Pancreas (tissue), 10 donors: Measurements from ENCODE around the gene TBRG1. TPM values are rescaled to one million over a fixed set of nuclear protein-coding genes. Genes with fewer than 3 reads are reported as not detected.

Experiments used
- ATAC-seq, 4 donors: fragments of 200-7000 bp; cut with Tn5 transposase; one replicate each; pipeline versions ENCODE4 v1.8.0 to v1.9.1; 2020; ENCODE audit warnings: mild to moderate bottlenecking in 4 of 4, moderate library complexity in 4 of 4
- DNase-seq, 6 donors: peaks; one replicate each; pipeline ENCODE4 v3.0.0-alpha.2; 2020
- FAIRE-seq: peaks from 2 replicates; lab custom pipeline; 2012; peaks lifted over from hg19 to GRCh38; lab: Jason Lieb, UNC
- H3K27ac ChIP-seq, 4 donors: fragments of 200-600 bp; sonication (generic); 1 replicate in 3 of 4; 2 replicates in 1 of 4; pipeline versions ENCODE4 v1.5.0 to v1.8.0; 2020
- H3K27me3 ChIP-seq, 4 donors: fragments of 200-600 bp; one replicate each; pipeline ENCODE4 v1.8.0; 2021
- H3K36me3 ChIP-seq, 3 donors: fragments of 200-600 bp; sonication (generic) in 1 of 3; one replicate each; pipeline versions ENCODE4 v1.5.0 to v1.8.0; 2020 to 2021
- H3K4me1 ChIP-seq, 3 donors: fragments of 200-600 bp; one replicate each; pipeline ENCODE4 v1.8.0; 2021
- H3K4me3 ChIP-seq, 4 donors: fragments of 200-600 bp; sonication (generic) in 2 of 4; one replicate each; pipeline versions ENCODE4 v1.5.0 to v1.8.0; 2020 to 2021
- H3K9me3 ChIP-seq, 4 donors: fragments of 200-600 bp; one replicate each; pipeline ENCODE4 v1.8.0; 2021
- WGBS, 2 donors: extraction: QIAGEN DNeasy Blood & Tissue Kit; methylation state at CpG; one replicate each; pipeline ENCODE4 v1.1.7; 2013; 5-methylcytosine and 5-hydroxymethylcytosine counted together
- intact Hi-C, 3 donors: fragments of 100-400 bp; cut with DNase I; formaldehyde crosslinking; loops; one replicate each; pipeline versions ENCODE4 v1.11.1 to v1.14.2; 2022
- polyA plus RNA-seq, 2 donors: library from polyadenylated mRNA; stranded (reverse); fragments of 200-250 nt; gene quantifications; one replicate each; pipeline ENCODE4 v1.2.3, GENCODE V29; 2013
- total RNA-seq, 6 donors: library from RNA; stranded (reverse); fragmentation: NEBNext Ultra II Directional in 4 of 6; extraction: Animal tissue kit (Norgen Biotek cat#: 25700) in 4 of 6; gene quantifications; one replicate each; pipeline versions ENCODE4 v1.2.1 to v1.2.4, GENCODE V29; 2021 to 2023
- TF ChIP-seq, protein P1 (sequence below), 4 donors: fragments of 200-600 bp; sonication (generic) in 3 of 4; IDR thresholded peaks; one replicate each; pipeline versions ENCODE4 v1.5.0 to v1.8.0; 2021; ENCODE audit warnings: antibody characterized with exemption in 4 of 4
- donor health status: healthy with polysubstance abuse.
- donor health status: DM: no; HTN: no; CAD: no; lungs with moderate emphysema.
- donor health status: DM: no; HTN: no; CAD: no.
- donor health status: control.
- donor health status: control.
- donor health status: Bipolar disorder and iron deficiency.
- donor health status: DM: yes; HTN: yes; CAD: no.
- donor health status: DM: no; HTN: no; CAD: no.
- donor health status: DM: no; HTN: no; CAD: no.
- donor health status: DM: yes; HTN: yes; CAD: no.

Gene TBRG1
- total and polyA plus RNA-seq, 8 donors, result 12.9 to 49.2 (median 15.8) TPM

DNA sequence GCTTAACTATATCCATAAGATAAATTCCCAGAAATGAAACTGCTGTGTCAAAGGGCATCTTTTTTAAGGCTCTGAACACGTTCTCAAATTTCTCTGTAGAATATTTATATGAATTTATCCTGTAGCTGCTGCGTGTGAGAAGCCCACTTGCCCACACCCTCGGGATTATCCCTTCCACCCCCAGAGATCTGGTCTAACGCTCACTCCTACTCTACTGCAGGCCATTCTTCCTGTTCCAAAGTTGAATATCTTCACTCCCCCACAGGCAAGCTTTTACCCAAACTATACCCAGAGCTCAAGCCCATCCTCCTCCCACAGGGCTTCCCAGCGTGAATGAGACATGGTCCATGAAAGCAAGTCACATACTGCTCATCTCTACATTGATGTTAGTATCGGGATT, 25.9 kb downstream of the TBRG1 start:
- 70 to 86% methylated on average over 6 of the region's 6 CpGs for WGBS, 2 donors

DNA sequence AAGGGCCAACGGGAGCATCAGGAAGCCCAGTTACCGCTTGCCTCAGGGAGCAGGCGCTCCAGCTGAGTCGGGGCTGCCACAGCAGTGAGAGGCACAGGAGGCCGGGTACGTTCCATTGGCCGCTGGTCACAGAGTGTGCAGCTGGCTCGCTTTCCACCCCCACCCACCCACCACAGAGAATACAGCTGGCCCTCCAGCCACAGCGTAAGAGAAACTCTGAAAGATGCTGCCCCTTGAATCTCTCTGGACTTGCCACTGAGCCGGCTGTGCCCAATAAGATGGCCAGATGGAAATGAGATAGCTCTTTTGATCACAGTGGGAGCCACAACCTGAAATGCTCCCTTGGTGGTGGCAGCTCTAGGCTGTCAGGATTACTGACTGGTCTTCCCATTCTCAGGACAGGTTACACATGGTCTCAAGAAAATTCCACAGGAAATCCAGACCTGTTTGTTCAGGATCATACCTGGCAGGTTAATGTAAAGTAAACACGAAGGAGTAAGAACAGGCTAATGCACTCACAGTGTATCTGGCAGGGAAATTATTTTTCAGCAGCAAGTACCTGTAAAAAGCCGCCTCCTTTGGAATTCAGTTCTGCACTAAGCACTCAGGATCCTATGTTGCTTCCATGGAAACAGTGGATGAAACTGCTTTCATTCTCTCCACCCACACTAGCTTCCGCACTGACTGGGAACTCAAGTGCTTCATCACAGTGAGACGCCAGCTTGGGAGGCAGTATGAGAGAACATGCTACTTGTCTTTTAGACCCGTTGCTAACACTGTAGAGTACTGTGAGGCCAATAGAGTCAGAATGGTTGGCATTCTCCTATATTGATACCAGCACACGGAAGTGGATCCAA, 34.3 kb downstream of the TBRG1 start:
- no peak for FAIRE-seq
- intact Hi-C loops, result no loop called here
- no peaks in the 10 kb centered on the region for H3K27me3 ChIP-seq
- no peaks in the 10 kb centered on the region for H3K9me3 ChIP-seq
- TF ChIP-seq, protein P1, sequence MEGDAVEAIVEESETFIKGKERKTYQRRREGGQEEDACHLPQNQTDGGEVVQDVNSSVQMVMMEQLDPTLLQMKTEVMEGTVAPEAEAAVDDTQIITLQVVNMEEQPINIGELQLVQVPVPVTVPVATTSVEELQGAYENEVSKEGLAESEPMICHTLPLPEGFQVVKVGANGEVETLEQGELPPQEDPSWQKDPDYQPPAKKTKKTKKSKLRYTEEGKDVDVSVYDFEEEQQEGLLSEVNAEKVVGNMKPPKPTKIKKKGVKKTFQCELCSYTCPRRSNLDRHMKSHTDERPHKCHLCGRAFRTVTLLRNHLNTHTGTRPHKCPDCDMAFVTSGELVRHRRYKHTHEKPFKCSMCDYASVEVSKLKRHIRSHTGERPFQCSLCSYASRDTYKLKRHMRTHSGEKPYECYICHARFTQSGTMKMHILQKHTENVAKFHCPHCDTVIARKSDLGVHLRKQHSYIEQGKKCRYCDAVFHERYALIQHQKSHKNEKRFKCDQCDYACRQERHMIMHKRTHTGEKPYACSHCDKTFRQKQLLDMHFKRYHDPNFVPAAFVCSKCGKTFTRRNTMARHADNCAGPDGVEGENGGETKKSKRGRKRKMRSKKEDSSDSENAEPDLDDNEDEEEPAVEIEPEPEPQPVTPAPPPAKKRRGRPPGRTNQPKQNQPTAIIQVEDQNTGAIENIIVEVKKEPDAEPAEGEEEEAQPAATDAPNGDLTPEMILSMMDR (IDR thresholded peaks at IDR 0.05), result no peak
- ATAC-seq, result peak in 1 of 4 donors; percentile 37
- no peaks in the 10 kb centered on the region for H3K4me1 ChIP-seq
- 76 to 80% methylated on average over 16 of the region's 16 CpGs for WGBS, 2 donors
- H3K27ac ChIP-seq, result no peak overlapping the region
- no peaks in the 10 kb centered on the region for H3K36me3 ChIP-seq
- H3K4me3 ChIP-seq, result no peak overlapping the region
- no peak for DNase-seq

More for the DNA sequence above, 25.9 kb downstream of the TBRG1 start:
- ATAC-seq (no peak), FAIRE-seq (no peak), DNase-seq (no peak)
- H3K4me3 ChIP-seq, result no peak overlapping the region
- H3K27ac ChIP-seq, result no peak overlapping the region
- H3K4me1 ChIP-seq, result no peaks in the 10 kb centered on the region
- TF ChIP-seq, protein P1 (IDR thresholded peaks at IDR 0.05), result no peak
- H3K27me3 ChIP-seq, result no peaks in the 10 kb centered on the region
- peaks cover 0 to 4% (median 0%) of the 10 kb centered on the region in 3 donors for H3K36me3 ChIP-seq
- H3K9me3 ChIP-seq, result no peaks in the 10 kb centered on the region
- intact Hi-C loops, result no loop called here

DNA sequence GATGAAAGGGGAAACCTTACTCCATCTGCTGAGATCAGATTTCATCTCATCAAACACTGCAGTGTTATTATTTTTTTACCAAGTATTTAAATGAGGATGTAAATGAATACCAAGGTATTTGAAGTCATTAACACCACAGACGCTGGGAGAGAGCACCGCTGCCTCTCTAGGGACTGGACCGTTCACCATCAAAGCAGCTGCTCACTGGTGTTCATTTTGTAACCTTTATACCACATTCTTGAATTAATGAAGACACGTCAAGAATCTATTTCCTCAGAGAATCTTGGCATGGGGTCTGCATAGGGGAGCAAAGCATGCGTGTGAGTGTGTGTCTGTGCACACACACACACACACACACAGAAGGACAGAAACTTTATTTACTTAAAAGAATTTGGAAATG, 35.2 kb downstream of the TBRG1 start:
- WGBS, 2 donors, result 91 to 95% methylated on average over 5 of the region's 5 CpGs
- no peaks in the 10 kb centered on the region for H3K9me3 ChIP-seq

DNA sequence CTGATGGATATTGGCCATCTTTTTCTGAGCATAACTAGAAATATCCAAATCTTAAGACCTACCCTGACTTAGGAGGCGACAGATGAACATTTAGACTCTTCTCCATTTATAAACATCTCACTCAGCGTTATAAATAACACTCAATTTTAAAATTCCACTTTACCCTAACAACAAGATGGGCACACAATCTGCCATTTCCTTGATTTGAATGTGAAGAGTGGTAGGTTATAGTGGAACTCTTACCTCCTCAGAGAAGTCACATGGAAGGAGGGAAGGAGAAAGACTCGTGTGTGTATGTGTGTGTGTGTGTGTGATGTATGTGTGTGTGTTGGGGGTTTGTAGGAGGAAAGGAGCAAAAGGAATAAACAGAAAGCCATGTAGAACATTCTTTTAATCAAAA, 35.8 kb downstream of the TBRG1 start:
- no peak for DNase-seq
- Histone ChIP-seq H3K4me1 (no peaks in the 10 kb centered on the region), H3K4me3 (no peak overlapping the region), H3K36me3 (no peaks in the 10 kb centered on the region), H3K27me3 (no peaks in the 10 kb centered on the region), H3K27ac (no peak overlapping the region), H3K9me3 (no peaks in the 10 kb centered on the region)
- WGBS, 2 donors, result 74 to 84% methylated on average over 3 of the region's 3 CpGs
- FAIRE-seq, result no peak
- intact Hi-C loops, result no loop called here
- ATAC-seq, result no peak
- TF ChIP-seq, protein P1 (IDR thresholded peaks at IDR 0.05), result no peak

More for the DNA sequence above, 35.2 kb downstream of the TBRG1 start:
- Histone ChIP-seq H3K36me3 (no peaks in the 10 kb centered on the region), H3K27ac (no peak overlapping the region), H3K4me1 (no peaks in the 10 kb centered on the region), H3K4me3 (no peak overlapping the region), H3K27me3 (no peaks in the 10 kb centered on the region)
- FAIRE-seq, result no peak
- no peak for DNase-seq
- intact Hi-C loops, result no loop called here
- TF ChIP-seq, protein P1 (IDR thresholded peaks at IDR 0.05), result no peak
- ATAC-seq, result no peak

DNA sequence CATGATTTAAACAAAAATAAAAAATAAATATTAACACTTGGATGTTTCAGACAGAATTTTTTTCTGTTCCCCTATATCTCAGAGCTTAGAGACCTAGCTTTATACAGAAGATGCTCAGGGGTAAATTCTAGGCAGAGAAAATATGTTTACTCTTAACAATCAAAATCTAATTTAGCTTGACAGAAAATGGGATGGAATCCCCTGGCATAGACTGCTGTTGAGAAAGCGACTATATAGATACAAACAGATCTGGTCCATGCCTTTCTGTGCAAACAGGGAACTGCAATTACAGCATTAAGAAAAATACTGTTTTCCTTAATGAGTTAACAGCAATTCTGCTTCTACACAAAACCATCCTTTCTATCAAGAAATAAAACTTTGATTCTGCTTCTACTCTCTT, 36.3 kb downstream of the TBRG1 start:
- H3K4me1 ChIP-seq, result no peaks in the 10 kb centered on the region
- no peaks in the 10 kb centered on the region for H3K36me3 ChIP-seq
- TF ChIP-seq, protein P1 (IDR thresholded peaks at IDR 0.05), result no peak
- no peak for FAIRE-seq
- no peak overlapping the region for H3K27ac ChIP-seq
- H3K9me3 ChIP-seq, result no peaks in the 10 kb centered on the region
- H3K4me3 ChIP-seq, result no peak overlapping the region
- WGBS, 2 donors, result 89 to 94% methylated on average over 1 of the region's 1 CpG
- intact Hi-C loops, result no loop called here
- H3K27me3 ChIP-seq, result no peaks in the 10 kb centered on the region
- no peak for ATAC-seq
- DNase-seq, result no peak
